NCI-H82 (cell line): ENCODE data around the gene ADCY9.
"Not testable (repeated sequence)": the region's sequence is repeated elsewhere in the genome, so short reads cannot be mapped to it uniquely, and the experiment has no call there.

ENCODE experiments used
- DNase-seq: peaks from one replicate; lab custom pipeline; 2025; lab: John Stamatoyannopoulos, UW

The ADCY9 gene

DNA sequence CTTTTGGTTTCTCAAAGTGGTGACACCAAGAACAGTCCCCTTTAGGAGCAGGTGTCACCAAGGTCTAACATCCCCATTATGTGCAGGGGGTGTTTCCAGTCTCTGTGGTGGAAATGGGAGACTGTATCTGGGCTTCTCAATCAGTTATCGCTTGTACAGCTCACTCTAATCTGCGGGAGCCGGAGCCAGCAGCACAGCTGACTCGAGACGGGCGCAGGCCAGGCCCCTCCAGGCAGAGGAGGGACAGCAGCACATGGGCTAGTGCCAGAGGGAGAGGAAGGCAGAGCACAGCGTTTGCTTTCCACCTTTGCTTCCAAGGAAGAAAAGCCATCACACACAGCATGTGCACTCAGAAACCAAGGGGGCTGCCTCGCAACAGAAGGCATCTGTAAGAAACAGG lies 144.5 kb downstream of the ADCY9 start:
- no peak for DNase-seq

GRCh38 chr16:3971261-3971660 lies 145.0 kb downstream of the ADCY9 start:
- no peak for DNase-seq

DNA sequence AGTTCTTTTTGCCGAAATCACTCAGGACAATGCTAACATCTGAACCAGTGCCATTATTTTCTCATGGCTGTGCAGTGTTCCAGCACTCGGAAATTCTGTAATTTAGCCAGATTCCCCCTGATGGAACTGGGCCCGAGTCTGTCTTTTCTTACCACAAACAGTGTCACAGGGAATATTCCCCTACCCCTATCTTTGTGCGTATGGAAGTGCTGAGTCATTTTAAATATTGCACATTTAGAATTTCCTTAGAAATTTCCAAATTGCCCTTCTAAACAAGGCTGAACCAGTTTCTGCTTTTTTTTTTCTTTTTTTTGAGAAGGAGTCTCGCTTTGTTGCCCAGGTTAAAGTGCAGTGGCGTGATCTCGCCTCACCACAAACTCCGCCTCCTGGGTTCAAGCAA lies 147.7 kb downstream of the ADCY9 start:
- no peak for DNase-seq

- no peak for DNase-seq
These were observed 149.6 kb downstream of the ADCY9 start for GRCh38 chr16:3966681-3967080.

DNA sequence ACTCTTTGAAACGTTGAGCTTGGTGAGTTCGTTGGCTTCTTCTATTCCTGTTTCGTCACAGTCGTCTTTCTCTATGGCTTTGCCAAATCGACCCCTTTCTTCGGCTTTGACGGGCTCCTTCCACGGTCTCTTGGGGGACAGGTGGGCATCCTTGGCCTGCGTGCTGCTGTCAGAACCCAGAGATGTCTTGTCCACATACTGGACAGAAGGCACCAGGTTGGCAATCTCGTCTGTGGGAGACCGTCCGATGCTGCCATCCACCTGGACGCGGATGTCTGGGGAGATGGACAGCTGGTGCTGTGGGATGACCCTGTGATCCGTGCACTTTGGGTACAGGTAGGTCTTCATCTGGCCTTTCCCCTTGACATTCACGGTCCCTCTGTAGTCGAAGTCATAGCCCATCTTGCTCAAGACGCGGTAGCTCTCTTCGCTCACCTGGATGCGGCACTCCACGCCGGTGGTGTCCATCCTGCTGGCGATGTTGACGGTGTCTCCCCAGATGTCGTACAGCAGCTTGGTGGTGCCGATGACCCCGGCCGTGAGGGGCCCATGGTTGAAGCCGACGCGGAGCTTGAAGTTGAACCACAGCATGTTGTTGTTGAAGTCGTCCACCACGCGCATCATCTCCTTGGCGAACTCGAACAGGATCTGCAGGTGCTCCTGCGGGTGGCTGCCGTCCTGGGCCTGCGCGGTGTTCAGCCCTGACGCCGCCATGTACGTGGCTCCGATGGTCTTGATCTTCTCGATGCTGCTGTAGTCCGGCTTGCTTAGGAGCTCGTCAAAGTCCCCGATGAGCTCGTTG lies 150.3 kb downstream of the ADCY9 start:
- no peak for DNase-seq

DNA sequence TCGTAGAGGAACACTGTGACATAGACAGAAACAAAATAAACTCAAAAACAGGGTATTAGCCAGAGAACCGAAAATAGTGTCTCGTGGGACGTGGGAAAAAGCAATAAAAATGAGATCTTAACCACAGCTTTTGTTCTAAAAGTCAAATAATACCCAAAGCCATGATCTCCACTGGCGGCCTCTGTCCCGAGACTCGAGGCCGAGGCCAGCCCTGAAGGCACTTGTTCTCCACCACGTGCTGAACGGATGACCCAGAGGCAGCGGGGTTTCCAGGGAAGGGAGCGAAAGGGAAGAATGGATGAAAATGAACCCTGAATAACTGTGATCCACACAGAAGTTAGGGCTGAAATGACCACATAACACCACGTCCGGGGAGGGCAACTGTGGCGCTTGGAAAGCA lies 150.9 kb downstream of the ADCY9 start:
- DNase-seq: no peak

DNA sequence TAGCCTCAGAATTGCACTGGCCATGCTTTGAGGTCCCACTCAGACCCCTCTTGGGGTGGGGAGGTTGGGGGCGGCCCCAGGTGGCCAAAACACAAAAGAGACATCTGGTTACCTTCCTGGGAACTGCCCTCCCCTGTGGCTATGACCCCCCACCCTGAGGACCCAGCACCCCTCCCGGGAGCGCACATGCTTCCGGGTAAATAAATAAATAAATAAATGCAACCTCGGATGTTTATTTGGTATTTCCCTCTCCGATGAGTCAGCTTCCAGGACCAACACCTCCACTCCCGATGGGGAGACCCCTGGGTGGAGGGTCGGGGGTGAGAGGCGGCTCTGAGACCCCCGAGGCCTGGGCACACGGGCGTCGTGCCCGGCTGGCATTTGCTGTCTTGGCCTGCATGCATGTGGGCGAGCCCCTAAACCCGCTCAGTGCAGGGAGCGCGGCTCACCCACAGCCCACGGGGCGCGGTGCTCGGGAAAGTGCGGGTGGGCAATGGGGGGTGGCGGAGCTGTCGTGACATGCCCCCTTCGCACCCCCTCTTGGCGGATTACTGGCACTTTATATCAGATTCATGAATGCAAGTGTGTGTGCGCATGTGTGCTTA lies 151.5 kb downstream of the ADCY9 start:
- no peak for DNase-seq

DNA sequence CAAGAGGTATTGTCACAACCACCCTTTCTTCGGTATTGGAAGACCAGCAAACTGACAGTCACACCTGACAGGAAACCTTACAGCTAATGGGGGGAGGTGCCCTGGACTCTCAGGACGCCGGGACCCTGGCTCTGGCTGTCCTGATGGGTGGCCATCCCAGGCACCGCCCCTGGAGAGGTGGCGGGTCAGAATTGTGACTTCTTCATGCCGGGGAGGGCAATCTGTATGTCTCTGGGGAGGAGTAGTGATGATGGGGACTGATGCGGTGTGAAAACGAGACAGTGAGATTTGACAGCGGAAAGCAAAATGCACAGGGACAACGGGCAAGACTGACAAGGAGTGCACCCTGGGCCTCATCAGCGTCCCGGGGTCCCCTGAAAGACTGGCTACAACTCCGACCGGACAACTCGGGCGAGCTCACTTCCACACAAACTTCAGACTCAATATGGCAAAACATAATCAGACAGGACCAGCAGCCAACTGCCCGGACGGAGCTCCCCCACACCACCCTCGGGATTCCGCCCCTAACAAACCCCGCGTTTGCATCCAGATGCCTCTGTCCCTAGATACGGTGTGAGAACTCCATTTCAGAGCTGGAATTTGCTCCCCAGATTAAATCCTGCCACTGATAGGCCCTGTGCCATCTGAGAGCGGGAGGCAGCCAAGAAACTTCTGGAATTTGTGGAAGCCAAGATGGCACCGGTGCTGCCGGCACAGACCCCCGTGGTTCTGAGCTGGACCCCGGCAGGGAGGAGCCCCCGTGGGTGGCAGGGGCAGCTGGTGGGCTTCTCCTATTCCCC lies 152.2 kb downstream of the ADCY9 start:
- DNase-seq: no peak

GRCh38 chr16:3963203-3963602 lies 153.0 kb downstream of the ADCY9 start:
- no peak for DNase-seq

- DNase-seq: no peak
These were observed 154.8 kb downstream of the ADCY9 start for GRCh38 chr16:3961449-3961849.

- DNase-seq: not testable (repeated sequence)
These were observed 156.2 kb downstream of the ADCY9 start for GRCh38 chr16:3959926-3960590.

GRCh38 chr16:3959148-3959547 lies 157.1 kb downstream of the ADCY9 start:
- no peak for DNase-seq

DNA sequence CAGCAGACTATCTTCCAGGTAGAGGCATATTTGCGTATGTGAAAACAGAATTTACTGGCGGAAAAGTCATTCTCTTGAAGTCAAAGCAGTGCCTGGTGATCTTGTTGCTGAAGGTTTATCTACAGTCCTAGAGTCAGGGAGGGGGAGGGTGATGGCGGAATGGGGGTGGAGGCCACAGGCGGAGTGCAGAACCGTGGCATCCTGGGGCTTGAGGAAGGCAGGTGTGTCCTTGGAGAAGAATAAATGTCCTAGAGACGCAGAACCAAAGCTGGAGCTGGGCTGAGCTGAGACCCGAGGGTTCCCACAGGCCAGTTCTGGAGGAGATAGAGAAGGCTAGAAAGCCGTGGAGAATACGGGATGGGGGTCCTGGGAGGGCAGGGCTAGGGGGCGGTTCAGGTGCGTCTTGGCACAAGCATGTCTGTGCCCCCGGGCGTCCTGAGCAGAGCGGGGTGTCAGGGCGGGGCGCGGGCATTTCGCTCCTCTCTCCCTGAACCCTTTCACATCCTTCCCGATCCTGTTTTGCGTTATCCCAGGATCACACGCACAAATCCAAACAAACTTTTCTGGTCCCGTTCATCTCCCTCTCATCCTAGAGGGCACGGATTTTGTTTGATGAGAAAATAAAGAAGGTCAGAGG lies 158.8 kb downstream of the ADCY9 start:
- DNase-seq: peak; percentile 17

GRCh38 chr16:3954411-3954921 lies 161.8 kb downstream of the ADCY9 start:
- DNase-seq: peak; percentile 33

- no peak for DNase-seq
These were observed 162.4 kb downstream of the ADCY9 start for GRCh38 chr16:3953728-3954410.

- DNase-seq: peak; percentile 40
These were observed 163.5 kb downstream of the ADCY9 start for GRCh38 chr16:3952737-3953131.

DNA sequence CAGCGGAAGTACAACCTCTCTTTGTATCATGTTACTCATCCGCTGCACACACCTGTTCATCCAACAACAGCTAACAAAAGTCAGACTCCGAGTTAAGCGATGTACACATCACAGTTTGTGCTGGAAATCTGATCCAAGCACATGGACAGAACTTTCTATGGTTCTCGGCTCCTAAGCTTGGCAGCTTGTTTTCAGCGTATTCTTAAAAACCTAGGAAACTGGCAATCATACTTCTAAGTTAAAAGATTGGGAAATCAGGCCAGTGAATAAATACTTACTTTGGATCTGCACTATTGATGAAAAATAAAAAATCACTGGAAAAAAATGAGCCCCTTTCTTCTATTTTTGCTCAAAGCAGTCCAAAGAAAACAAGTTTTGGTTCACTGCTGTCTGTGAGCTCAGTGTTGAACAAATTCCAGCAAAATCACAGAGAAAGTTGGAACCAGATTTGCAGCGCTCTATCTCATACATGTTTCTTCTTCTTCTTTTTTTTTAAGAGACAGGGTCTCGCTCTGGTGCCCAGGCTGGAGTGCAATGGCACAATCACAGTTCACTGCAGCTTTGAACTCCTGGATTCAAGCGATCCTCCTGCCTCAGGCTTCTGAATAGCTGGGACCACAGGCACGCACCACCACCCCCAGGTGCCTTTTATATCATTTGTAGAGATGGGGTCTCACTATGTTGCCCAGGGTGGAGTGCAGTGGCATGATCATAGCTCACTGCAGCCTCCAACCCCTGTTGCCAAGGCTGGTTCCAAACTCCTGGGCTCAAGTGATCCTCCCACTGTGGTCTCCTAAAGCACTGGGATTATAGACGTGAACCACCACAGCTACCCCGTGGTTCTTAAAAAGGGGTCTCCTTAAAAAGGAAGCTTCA lies 164.1 kb downstream of the ADCY9 start:
- peak; percentile 88 for DNase-seq

DNA sequence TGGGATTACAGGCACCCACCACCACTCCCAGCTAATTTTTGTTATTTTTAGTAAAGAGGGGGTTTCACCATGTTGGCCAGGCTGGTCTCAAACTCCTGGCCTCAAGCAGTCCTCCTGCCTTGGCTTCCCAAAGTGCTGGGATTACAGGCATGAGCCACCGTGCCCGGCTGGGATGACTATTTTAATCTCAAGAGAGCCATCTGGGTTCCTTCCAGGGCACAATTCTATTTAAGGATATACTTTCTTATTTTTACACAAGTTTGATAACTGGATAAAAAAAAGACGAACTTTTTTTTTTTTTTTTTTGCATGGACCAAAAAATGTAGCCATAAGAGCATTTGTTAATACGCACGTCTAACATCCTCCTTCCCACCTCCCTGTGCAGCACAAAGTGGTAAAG lies 164.9 kb downstream of the ADCY9 start:
- not testable (repeated sequence) for DNase-seq

DNA sequence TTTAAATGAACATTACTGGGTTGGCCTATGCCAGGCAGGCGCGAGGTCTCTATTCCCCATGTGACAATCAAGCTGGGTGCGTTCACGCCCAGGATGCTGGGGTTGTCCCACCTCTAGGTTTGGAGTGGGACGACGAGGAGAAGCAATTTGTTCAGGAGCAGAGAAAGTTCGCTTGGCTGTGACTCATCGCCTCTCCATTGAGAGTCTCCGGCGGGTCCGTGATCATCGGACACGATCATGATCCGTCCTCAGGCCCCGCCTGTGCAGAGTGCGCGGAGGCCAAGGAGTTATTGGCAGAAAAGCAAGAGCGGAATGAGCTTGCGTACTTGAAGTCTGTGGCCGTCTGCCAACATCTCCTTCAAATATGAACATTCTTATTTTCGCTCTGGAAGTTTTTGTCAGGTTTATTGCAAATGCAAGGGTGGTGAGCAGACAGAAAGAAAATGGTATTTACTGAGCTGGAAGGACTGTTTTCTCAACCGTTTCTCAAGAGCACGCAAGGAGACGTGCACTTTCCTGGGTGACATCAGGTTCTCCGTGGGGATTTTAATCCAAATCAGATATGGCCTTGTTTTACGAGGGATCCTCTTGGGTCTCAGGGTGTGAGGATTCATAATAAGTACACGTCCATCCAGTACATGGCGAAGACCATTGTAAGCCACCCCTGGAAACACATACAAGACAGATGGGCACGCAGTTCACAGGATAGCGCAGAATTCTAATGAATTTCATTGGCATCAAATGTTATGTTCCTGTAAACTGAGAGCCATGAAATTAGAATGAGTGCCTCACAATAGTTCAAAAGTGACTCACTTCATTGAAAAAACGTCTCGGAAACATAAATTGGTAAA lies 165.7 kb downstream of the ADCY9 start:
- peak; percentile 25 for DNase-seq
